Measurements from ENCODE around the gene TPPP3.

The TPPP3 gene

GRCh38 chr16:67345401-67345800 lies 47.9 kb downstream of the TPPP3 start:
- Histone ChIP-seq H3K27me3 (replicated peaks in 2 of 5; ENCODE audit: control insufficient read depth in 4 of 5, insufficient read depth in 5 of 5, low read length in 4 of 5) (no peaks in the 10 kb centered on the region), H3K4me1 (ENCODE audit: control extremely low read depth in 1 of 4, control insufficient read depth in 4 of 4, insufficient read depth in 4 of 4, low read length in 3 of 4) (no peaks in the 10 kb centered on the region), H3K4me3 (ENCODE audit: control insufficient read depth in 1 of 7, extremely low read depth in 1 of 7, insufficient read depth in 4 of 7, low read depth in 2 of 7, low read length in 6 of 7) (no peak overlapping the region), H3K36me3 (ENCODE audit: control insufficient read depth in 4 of 4, insufficient read depth in 4 of 4, low read length in 3 of 4) (no peaks in the 10 kb centered on the region), H3K9me3 (ENCODE audit: control extremely low read depth in 1 of 5, control insufficient read depth in 4 of 5, insufficient read depth in 2 of 5, low read depth in 1 of 5, low read length in 4 of 5) (no peaks in the 10 kb centered on the region), H3K27ac (ENCODE audit: insufficient read depth in 1 of 2, low read depth in 1 of 2, low read length in 2 of 2, poor library complexity in 1 of 2, severe bottlenecking in 2 of 2) (no peak overlapping the region)
- ChIA-PET CTCF (interaction anchor here (1.0 to 1.5 kb wide), 3 partner anchors 19 to 54 kb away, joined by 3 to 7 read pairs (median 3); partner anchors contain the start of genes KCTD19 and LRRC36), POLR2A (no interaction called here)
- DNase-seq = no peak
- 100% methylated on average over 1 of the region's 1 CpG for WGBS (ENCODE audit: insufficient coverage)

GRCh38 chr16:67342616-67343015 lies 50.7 kb downstream of the TPPP3 start:
- ChIA-PET CTCF (interaction anchor here (0.9 kb wide), 1 partner anchor 82 kb away, joined by 4 read pairs; no protein-coding TSS in a partner anchor), POLR2A (no interaction called here)
- Histone ChIP-seq H3K9me3 (ENCODE audit: control extremely low read depth in 1 of 5, control insufficient read depth in 4 of 5, insufficient read depth in 2 of 5, low read depth in 1 of 5, low read length in 4 of 5) (no peaks in the 10 kb centered on the region), H3K36me3 (ENCODE audit: control insufficient read depth in 4 of 4, insufficient read depth in 4 of 4, low read length in 3 of 4) (no peaks in the 10 kb centered on the region), H3K4me3 (ENCODE audit: control insufficient read depth in 1 of 7, extremely low read depth in 1 of 7, insufficient read depth in 4 of 7, low read depth in 2 of 7, low read length in 6 of 7) (no peak overlapping the region), H3K4me1 (ENCODE audit: control extremely low read depth in 1 of 4, control insufficient read depth in 4 of 4, insufficient read depth in 4 of 4, low read length in 3 of 4) (no peaks in the 10 kb centered on the region), H3K27me3 (replicated peaks in 2 of 5; ENCODE audit: control insufficient read depth in 4 of 5, insufficient read depth in 5 of 5, low read length in 4 of 5) (no peaks in the 10 kb centered on the region), H3K27ac (ENCODE audit: insufficient read depth in 1 of 2, low read depth in 1 of 2, low read length in 2 of 2, poor library complexity in 1 of 2, severe bottlenecking in 2 of 2) (no peak overlapping the region)
- DNase-seq = no peak
- 96% methylated on average over 4 of the region's 4 CpGs for WGBS (ENCODE audit: insufficient coverage)

GRCh38 chr16:67341250-67341649 lies 52.0 kb downstream of the TPPP3 start:
- Histone ChIP-seq H3K4me1 (ENCODE audit: control extremely low read depth in 1 of 4, control insufficient read depth in 4 of 4, insufficient read depth in 4 of 4, low read length in 3 of 4) (no peaks in the 10 kb centered on the region), H3K27me3 (replicated peaks in 2 of 5; ENCODE audit: control insufficient read depth in 4 of 5, insufficient read depth in 5 of 5, low read length in 4 of 5) (no peaks in the 10 kb centered on the region), H3K4me3 (ENCODE audit: control insufficient read depth in 1 of 7, extremely low read depth in 1 of 7, insufficient read depth in 4 of 7, low read depth in 2 of 7, low read length in 6 of 7) (no peak overlapping the region), H3K36me3 (ENCODE audit: control insufficient read depth in 4 of 4, insufficient read depth in 4 of 4, low read length in 3 of 4) (no peaks in the 10 kb centered on the region), H3K27ac (ENCODE audit: insufficient read depth in 1 of 2, low read depth in 1 of 2, low read length in 2 of 2, poor library complexity in 1 of 2, severe bottlenecking in 2 of 2) (no peak overlapping the region), H3K9me3 (ENCODE audit: control extremely low read depth in 1 of 5, control insufficient read depth in 4 of 5, insufficient read depth in 2 of 5, low read depth in 1 of 5, low read length in 4 of 5) (no peaks in the 10 kb centered on the region)
- no CpG with 5 or more reads among the region's 3 CpGs for WGBS (ENCODE audit: insufficient coverage)
- peak in 1 of 3 donors; percentile 32 for DNase-seq
- ChIA-PET POLR2A (no interaction called here), CTCF (no interaction called here)

Measured in common myeloid progenitor, CD34-positive (primary cell).